ENCODE results near the gene ADGRA1.

The ADGRA1 gene

GRCh38 chr10:133179651-133180050 lies 91.9 kb downstream of the ADGRA1 start:
- no peaks in the 10 kb centered on the region for H3K36me3 ChIP-seq (ENCODE audit: control insufficient read depth in 1 of 2, insufficient read depth in 2 of 2, low read length in 2 of 2)
- no peaks in the 10 kb centered on the region for H3K4me1 ChIP-seq (ENCODE audit: control insufficient read depth in 1 of 2, insufficient read depth in 2 of 2, low read length in 2 of 2)
- no peak overlapping the region for H3K9ac ChIP-seq (ENCODE audit: low read depth in 1 of 2, low read length in 2 of 2)
- H3K4me3 ChIP-seq (ENCODE audit: low read depth in 1 of 2, low read length in 2 of 2) = no peak overlapping the region
- H3K27ac ChIP-seq (ENCODE audit: low read depth, low read length) = no peak overlapping the region
- H3K27me3 ChIP-seq (ENCODE audit: control insufficient read depth in 1 of 2, insufficient read depth in 2 of 2, low read length in 2 of 2) = no peaks in the 10 kb centered on the region
- peaks cover 11 to 16% of the 10 kb centered on the region in 2 donors for H3K9me3 ChIP-seq (ENCODE audit: control insufficient read depth in 1 of 2, low read length in 2 of 2)

- Histone ChIP-seq H3K27me3 (ENCODE audit: control insufficient read depth in 1 of 2, insufficient read depth in 2 of 2, low read length in 2 of 2) (no peaks in the 10 kb centered on the region), H3K4me3 (ENCODE audit: low read depth in 1 of 2, low read length in 2 of 2) (no peak overlapping the region)
Measured at GRCh38 chr10:133180192-133180964, 92.7 kb downstream of the ADGRA1 start.

GRCh38 chr10:133180965-133181639 lies 93.4 kb downstream of the ADGRA1 start:
- Histone ChIP-seq H3K4me1 (ENCODE audit: control insufficient read depth in 1 of 2, insufficient read depth in 2 of 2, low read length in 2 of 2) (no peaks in the 10 kb centered on the region), H3K36me3 (ENCODE audit: control insufficient read depth in 1 of 2, insufficient read depth in 2 of 2, low read length in 2 of 2) (no peaks in the 10 kb centered on the region), H3K27me3 (ENCODE audit: control insufficient read depth in 1 of 2, insufficient read depth in 2 of 2, low read length in 2 of 2) (no peaks in the 10 kb centered on the region), H3K4me3 (ENCODE audit: low read depth in 1 of 2, low read length in 2 of 2) (no peak overlapping the region), H3K9ac (ENCODE audit: low read depth in 1 of 2, low read length in 2 of 2) (no peak overlapping the region), H3K27ac (ENCODE audit: low read depth, low read length) (no peak overlapping the region), H3K9me3 (ENCODE audit: control insufficient read depth in 1 of 2, low read length in 2 of 2) (peaks cover 11 to 16% of the 10 kb centered on the region in 2 donors)

More at GRCh38 chr10:133180192-133180964, 92.7 kb downstream of the ADGRA1 start:
- Histone ChIP-seq H3K9ac (ENCODE audit: low read depth in 1 of 2, low read length in 2 of 2) (no peak overlapping the region), H3K36me3 (ENCODE audit: control insufficient read depth in 1 of 2, insufficient read depth in 2 of 2, low read length in 2 of 2) (no peaks in the 10 kb centered on the region), H3K9me3 (ENCODE audit: control insufficient read depth in 1 of 2, low read length in 2 of 2) (peaks cover 11 to 16% of the 10 kb centered on the region in 2 donors), H3K4me1 (ENCODE audit: control insufficient read depth in 1 of 2, insufficient read depth in 2 of 2, low read length in 2 of 2) (no peaks in the 10 kb centered on the region), H3K27ac (ENCODE audit: low read depth, low read length) (no peak overlapping the region)

All from duodenal mucosa (tissue), 2 donors.